Stimulated activated CD8-positive, alpha-beta memory T cell treated with anti-CD3 and anti-CD28 coated beads, Interleukin-15, amount 100 ng/mL, for 24 hours (primary cell): ENCODE measurements around the gene CAMK2D.

Experiments used
- DNase-seq: peaks from one replicate; pipeline ENCODE4 v3.0.0-alpha.2; 2020; ENCODE audit warnings: low read depth

The CAMK2D gene

DNA sequence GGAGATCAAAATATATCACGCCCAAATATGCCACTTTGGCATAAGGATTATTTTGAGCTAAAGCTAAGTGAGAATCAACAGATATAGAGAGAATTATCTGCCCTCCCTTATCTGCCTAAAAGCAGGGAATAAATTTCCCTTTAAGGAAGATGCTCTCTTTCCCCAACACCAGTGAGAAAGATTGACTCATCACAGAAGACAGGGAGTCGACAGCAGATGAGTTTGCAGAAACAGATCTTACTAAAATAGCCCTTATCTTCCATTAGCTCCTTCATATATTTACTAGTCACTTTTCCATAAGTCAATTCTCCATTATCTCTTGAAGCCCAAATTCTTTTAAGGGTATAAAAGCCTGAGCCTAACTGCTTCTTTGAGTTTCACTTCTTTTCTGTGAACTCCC lies 156.6 kb downstream of the CAMK2D start:
- no peak for DNase-seq

DNA sequence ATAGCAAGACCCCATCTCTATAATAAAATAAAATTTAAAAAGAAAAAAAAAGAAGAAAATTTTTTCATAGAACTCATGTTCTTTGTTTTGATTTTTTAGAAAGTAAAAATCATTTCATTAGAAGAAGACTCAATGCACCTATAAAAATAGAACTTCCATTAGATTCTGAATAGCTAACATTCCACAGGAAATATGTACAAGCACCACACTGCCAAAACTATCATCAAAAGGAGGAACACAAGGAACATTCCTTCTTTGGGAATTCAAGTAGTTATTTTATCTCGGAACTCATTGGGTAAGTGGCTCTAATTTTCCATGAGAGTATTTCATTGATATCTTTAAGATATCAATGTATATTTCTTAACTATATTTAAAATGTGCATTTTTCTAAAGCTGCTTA lies 157.6 kb downstream of the CAMK2D start:
- DNase-seq = no peak

DNA sequence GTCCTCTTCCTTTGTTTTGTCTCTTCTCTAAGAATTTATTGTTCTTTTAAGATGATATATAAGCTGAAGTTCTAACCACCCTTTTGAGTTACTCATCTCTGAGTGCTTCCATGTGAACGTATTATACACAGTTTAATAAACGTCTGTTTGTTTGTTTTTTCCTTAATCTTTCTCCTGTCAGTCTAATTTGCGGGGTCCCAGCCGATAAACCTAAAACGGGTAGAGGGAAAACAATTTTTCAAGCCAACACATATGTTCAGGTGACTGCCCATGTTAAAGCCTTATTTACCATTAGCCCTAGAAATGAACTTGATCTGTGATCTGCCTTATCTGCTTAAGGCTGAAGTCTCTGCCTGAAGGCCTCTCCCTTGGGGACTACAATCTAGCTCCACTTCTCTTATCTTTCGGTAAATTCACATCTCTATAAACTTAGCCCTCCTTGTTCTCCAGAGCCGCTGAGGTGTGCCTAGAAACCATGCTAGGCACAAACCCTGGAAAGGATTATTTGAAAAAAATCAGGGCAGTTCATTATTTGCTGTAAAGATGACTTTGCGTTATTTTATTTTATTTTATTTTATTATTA lies 158.8 kb downstream of the CAMK2D start:
- no peak for DNase-seq

DNA sequence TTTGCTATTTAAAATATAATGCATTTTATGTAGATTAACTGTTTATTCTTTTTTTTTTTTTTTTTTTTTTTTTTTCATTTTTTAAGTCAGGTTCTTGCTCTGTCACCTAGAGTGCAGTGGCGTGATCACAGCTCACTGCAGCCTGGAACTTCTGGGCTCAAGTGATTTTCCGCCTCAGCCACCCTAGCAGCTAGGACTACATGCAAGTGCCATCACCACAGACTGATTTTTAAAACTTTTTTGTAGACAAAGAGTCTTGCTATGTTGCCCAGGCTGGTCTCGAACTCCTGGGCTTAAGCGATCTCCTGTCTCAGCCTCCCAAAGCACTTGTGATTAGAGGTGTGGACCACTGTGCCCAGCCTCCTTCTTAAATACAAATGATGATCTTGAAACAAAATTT lies 159.9 kb downstream of the CAMK2D start:
- no peak for DNase-seq

DNA sequence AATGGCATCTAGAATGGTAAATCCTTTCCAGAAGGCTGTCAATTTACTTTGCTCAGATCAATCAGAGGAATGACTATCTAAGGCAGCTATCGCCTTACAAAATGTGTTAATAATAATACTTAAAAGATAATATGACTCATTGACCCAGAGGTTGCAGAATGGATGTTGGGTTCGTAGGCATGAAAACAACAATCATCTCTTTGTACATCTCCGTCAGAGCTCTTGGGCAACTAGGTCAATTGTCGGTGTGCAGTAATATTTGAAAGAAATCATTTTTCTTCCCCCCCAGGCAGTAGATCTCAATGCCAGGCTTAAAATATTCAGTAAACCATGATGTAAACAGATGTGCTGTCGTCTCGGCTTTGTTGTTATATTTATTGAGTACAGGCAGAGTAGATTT lies 165.1 kb downstream of the CAMK2D start:
- no peak for DNase-seq

DNA sequence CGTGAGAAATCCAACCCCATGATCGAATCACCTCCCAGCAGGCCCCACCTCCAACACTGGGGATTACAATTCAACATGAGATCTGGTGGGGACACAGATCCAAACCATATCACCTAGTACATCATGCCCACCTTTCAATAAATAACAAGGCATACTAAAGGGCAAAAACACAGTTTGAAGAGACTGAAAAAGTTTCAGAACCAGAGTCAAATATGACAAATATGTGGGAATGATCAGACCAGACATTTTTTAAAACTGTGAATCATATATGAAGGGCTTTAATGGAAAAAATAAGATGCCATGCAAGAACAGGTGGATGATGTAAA lies 167.3 kb downstream of the CAMK2D start:
- DNase-seq = no peak

DNA sequence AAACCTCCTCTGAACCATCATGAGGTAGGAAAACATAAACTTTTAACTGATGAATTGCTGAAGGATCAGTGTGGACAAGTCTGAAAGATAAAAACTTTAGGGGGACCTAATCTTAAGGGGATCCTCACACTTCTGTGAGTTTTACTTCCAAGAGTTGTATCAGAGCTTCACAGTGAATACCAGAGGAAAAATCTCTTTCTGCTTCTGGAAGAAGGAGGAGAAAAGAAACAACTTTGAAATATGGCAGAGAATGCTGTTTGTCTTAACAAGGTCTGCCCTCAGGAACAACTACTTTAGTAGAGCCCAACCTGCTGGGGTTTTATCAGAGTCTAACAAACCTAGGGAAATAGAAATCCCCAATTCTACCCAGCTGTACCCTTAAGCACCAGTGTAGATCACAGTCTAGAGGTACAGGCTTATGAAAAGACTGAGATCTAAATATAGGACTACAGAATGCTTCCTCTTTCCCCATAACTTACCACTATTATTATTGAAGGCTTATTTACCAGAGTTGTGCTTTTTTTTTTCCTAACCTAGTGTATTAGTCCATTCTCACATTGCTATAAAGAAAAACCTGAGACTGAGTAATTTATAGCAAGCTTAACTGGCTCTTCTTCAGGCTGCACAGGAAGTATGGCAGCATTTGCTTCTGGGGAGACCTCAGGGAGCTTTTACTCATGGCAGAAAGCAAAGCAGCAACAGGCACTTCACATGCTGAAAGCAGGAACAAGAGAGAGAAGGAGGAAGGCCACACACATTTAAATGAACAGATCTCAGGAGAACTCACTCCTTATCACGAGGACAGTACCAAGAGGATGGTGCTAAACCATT lies 167.9 kb downstream of the CAMK2D start:
- no peak for DNase-seq

DNA sequence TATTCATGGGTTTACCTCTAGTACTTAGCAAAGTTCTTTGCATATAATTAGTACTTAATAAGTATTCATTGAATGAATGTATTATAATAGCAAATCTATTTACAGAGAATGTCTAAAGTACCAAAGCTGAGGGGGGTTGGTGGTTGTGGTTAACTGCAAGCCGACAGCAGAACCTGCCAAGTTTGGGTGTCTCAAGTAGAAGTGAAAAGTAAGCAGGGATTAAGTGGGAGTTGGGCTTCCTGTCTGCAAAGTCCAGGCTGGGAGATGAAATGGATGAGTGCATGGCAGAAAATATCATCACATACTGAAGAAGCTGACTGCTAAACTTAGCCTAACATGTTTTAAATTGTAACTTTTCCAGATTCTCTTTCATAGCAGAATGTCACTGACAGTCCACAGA lies 169.6 kb downstream of the CAMK2D start:
- no peak for DNase-seq

DNA sequence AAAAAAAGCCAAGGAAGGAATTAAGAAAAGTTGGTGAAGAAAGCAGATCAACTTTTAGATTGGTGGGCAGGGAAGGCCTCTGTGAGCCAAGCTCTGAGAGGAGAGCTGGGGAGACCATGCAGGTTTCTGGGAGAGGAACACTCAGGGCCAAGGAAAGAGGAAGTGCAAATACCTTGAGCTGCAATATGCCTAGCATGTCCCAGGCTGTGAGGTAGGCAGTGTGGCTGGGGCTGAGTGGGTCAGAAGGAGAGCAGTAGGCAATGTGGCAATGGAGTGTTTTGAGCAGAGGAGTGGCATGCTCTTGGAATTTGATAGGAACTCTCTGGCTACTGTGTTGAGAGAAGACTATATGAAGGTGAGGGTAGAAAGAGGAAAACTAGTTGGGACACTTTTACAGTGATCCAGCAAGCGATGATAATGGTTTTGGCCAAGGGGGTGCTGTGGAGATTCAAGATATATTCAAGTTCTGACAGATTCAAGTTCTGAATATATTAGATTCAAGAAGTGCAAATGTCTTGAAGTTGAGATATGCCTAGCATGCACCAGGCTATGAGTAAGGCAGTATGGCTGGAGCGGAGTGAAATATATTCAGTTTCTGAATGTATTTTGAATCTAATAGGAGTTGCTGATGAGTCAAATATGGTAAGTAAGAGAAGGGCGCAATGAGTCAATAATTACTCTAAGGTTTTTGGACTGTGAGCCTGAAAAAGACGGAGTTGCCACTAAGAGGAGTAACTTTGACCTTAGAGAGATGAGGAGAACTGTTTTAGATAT lies 172.5 kb downstream of the CAMK2D start:
- no peak for DNase-seq

DNA sequence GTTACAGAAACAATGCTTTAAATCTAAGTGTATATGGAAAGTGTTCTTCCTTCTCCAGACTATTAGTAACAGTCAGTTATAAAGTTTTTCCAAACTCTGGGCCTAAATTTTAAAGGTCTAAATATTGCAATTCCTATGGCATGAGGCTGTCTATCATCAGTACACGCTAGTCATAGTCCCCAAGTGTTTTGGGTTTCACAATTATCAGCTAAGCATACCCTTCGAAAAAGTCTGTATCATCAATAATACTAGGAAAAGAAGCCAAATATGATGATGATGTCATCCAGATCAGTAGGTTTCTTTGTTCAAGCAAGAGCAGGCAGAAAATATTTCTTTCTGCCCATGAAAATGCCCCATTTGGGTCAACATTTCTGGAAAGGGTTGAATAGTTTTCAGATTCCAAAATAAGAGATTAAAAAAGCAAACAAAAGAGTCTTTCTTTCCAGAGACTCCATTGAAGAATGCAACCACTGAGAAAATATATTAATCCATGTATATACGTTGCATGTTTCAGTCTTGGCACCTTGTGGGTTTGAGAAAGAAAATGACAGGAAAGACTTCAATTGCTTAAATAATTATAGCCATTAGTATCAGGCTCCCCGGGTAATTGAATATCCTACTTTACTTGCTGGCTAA lies 173.8 kb downstream of the CAMK2D start:
- DNase-seq = no peak

DNA sequence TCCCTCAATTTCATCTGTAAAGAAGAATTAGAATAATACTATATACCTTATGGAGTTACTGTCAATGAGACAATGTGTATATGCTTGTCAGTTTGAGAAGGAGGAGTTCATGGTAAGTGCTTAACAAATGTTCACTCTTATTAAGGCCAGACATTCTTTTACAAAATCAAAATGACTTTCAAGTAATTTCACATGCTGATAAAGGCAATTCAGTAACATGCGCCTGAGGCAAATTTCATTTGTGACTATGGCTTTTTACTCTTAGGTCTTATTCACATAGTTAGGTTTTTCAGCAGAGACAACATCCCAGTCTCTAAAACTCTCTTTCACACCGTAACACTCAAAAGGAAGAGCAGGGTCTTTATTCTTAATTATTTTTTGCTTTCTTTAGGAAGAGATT lies 174.4 kb downstream of the CAMK2D start:
- no peak for DNase-seq

DNA sequence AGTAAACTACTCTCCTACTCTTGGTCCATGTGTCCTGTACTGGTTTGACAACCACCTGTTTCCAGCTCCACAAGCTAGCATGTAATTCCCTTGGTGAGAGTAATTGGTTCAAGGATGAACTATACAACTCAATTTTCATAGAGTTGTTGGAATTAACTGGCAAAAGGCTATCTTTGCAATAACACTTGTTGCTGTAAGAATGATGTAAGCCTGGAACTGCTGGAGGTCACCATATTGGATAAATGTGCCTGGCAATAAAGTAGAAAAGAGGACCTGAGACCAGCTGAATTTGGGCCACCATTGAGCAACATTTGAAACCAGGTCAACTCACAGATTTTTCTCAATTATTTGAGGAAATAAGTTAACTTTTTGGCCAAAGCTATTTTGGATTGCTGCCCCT lies 175.5 kb downstream of the CAMK2D start:
- DNase-seq = no peak

DNA sequence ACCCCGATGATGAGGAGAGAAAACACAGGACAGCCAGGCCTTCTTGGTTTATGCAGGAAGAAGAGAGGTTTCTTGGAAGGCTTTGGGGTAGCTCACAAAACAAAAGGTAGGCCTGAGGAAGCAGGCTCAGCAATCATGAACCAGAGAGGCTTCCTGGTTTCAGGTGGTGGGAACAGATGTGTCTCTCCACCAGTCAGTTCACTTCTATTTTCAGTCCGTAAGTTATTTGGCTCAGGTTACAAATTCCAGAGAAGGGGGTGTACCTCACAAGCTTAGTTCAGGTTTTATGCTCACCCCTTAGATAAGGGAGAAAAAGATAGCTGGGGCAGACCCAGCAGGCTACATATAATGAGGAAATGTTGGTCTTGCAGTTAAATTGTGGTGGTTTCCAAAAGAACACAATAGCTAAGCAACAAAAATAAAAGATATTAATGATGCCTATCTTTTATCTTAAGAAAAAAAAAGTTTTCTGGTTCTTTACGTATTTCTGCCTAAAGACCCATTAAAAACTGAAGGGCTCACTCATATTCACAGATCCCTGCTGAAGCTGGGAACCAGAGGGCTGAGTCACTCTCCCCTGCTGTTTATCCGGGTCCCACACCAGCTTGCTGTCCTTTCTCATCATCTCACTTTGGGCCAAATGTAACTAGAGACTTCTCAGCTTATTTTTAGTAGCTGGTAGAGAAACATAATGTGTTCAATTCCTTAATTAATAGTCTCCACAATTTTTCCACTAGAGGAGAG lies 177.0 kb downstream of the CAMK2D start:
- DNase-seq = no peak

DNA sequence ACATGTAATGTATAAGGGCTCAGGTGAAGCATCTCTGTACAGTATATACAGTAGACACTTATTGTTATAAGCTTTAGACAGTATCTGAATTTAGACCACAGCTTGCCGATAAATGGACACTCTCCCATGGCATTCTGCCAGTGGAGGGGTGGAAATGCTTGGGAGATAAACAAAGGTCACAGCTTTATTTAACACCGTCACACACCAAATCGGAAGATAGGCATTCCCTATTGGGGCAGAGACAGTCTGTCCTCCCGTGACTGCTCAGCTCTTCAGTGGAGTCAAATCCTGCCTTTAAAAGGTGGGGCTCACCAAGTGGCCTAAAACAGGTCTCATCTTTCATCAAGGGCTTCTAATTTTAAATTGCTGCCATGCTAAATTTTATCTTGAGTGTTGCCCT lies 178.8 kb downstream of the CAMK2D start:
- DNase-seq = no peak

DNA sequence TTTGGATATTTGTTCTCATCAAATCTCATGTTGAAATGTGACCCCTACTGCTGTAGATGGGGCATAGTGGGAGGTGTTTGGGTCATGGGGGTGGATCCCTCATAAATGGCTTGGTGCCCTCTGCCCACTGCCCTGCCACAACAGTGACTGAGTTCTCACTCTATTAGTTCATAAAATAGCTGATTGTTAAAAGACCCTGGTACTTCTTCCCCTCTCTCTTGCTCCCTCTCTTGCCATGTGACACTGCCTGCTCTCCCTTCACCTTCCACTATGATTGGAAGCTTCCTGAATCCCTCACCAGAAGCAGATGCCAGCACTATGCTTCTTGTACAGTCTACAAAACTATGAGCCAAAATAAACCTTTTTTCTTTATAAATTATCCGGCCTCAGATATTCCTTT lies 182.2 kb downstream of the CAMK2D start:
- no peak for DNase-seq

DNA sequence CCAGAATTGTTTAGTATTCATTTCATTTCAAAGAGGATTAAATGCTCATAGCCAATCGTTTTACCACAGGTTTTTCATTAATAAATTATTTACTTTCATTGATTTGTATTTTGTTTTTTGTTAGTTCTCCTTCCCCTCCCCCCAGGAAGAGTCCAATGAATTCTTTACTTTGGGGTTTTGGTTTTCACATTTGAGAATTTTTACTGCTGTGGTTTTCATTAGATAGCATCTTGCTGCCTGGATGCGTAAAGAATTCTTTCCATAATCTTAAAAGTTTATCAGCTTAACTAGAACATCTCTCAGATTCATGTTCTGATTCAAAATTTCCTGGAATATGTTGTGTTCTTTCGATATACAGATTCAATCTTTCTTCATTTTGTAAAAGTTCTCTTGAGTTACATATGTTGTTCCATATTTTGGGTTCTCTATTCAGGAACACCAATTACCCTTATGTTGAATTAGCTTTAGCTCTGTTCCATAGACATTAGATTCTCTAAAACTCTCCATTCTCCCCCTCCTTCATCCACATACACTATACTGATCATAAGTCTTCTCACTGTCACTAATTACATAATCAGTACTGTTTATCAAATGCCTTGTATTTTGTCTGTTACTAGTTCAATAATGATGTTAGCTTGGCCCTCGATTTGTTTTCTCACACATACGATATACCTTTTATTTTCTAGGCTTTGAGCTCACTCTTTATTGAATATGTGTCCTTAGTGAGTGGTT lies 184.4 kb downstream of the CAMK2D start:
- DNase-seq = no peak

DNA sequence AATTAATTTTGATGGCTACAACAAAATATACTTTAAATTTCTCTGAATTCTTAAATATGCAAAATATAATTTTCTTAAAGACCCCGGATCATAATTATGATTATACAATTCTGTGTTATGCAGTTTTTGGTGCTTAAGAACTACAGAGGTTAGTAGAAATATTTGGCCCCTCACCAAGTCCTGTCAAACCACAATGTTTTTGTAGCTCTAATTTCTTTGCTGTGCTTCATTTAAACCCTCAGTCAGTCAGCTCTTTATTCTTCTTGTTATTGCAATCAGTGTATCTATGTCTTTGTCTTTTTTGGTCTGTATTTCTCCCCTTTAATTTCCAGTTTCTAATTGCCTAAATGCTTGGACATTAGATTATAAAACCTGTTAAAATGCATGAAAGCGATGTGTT lies 186.1 kb downstream of the CAMK2D start:
- no peak for DNase-seq

DNA sequence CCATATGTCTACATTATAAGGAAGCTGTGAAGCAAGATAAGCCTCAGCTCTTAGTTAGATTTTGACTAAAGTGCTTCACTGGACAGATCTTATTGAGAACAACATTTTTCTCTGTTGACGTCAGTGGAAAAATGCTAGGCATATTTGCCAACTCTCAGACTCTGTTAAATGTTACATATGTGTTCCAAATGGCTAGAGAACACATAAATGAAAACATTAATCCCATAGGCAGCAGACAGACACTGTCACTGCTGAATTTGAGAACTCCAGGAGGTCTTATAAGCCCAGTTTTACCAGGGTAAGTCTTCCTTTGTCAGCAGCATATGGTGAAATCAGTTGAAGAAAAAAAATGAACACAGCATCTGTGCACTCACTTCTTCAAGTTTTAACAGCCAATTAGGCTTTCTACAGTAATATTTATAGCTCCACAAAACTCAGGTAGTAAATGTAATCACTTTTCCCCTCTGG lies 186.9 kb downstream of the CAMK2D start:
- no peak for DNase-seq

DNA sequence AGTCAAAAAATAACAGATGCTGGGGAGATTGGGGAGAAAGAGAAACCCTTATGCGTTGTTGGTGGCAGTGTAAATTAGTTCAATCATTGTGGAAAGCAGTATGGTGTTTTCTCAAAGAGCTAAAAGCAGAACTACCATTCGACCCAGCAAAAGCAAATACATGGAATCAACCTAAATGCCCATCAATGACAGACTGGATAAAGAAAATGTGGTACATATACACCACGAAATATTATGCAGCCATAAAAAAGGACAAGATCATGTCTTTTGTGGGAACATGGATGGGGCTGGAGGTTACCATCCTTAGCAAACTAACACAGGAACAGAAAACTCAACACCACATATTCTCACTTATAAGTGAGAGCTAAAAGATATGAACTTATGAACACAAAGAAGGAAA lies 188.9 kb downstream of the CAMK2D start:
- DNase-seq = no peak

DNA sequence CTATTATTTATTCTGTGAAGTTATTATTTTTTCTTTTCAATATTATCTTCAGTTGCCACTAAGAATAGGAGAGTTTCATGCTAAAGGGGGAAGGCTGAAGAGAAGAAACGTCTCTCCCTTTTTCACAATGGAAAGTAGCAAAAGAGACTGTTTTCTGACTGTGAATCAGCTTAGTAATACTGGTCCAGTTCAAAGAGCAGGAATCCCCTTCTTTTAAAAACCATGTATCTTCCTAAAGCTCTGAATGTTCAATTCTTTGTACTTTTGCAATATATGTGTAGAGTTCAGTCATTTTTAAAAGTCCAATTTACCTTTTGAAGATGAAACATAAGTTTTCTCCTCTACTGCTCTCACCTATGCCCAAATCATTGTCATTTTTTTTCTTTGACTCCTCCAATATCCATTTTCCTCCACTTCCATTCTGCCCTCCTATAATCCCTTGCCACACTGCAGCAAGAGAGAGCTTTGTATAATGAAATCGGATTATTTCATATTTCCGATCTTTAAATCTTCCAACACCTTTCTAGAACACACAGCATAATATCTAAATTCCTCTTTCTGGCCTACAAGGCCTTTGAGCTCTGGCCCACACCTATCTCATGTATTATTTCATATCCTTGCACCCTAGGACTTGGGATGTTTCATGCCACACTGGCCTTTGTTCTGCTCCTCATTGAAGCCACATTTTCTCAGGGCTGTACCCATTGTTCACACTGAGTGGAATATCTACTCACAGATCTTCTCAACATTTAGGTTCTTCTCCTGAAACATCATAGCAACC lies 195.3 kb downstream of the CAMK2D start:
- DNase-seq = no peak

DNA sequence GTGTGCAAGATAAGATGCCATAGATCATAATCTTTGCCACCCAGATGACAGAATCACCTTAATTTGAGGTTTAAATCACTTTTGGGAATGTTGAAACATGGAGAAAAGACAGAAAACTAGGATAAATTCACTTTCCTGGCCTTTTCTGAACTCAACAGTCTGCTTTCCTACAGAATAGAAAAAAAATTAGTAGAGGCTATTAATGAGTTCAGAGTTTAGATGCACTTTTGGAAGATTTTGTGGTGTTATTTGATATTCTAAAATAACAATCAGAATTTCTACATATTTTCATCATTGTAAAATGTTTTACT lies 195.9 kb downstream of the CAMK2D start:
- DNase-seq = no peak
